K562 (cell line): Measurements from ENCODE around the gene NEDD8.

ENCODE experiments used
- RFX7 ChIP-seq: fragments of 250-450 bp; sonication (Bioruptor Pico); IDR thresholded peaks from 2 replicates; pipeline ENCODE4 v1.5.1; 2021; ENCODE audit warnings: mild to moderate bottlenecking
- TF ChIP-seq, protein P1 (sequence below), 2 experiments: fragments of 450-650 bp in 1 of 2; sonication (generic) in 1 of 2; formaldehyde crosslinking in 1 of 2; IDR thresholded peaks; 2 replicates each; pipeline versions ENCODE4 v1.7.1 to v1.9.0; 2016 to 2022; ENCODE audit warnings: inconsistent platforms in 1 of 2, mild to moderate bottlenecking in 1 of 2, missing genetic modification reagents in 1 of 2

DNA sequence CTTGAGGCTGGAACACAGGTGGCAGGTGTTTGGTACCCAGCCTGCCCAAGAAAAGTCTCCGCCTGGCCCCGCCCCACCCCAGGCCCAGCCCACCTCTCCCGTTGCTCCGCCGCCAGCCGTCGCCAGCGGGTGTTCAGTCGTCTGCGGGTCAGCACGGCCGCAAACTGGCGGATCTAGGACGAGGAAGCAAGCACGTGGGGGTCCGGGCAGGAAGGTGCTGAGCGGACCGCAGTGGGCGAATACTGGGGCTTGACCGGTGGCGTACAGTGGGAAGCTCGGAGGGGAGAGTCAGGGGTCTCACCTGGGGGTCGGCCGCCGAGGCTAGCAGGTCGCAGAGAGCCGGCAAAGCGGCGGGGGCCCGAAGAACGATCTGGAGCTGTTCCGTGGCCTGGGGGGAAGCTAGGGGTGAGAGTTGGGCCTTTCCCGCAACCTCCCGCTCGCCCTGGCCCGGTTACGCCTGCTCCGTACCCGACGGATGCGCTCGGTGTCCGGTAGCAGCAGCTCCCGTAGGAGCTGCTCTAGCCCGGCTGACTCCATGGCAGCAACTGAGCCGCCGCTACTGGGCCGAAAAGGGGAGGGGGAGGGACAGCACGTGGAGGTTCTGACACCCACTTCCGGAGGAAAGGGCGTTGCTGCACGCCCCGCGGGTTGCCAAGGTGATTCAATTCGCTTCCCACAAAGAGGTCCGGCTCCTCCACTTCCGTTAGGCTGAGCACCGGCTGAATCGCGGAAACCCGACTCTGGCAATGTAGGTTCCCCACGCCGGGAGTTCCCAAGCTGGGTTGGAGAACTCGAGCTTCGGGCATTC lies 43.7 kb downstream of the NEDD8 start, which contains the start of gene IPO4:
- TF ChIP-seq RFX7 (CRISPR knock-in tag), result no peak
- TF ChIP-seq, protein P1, sequence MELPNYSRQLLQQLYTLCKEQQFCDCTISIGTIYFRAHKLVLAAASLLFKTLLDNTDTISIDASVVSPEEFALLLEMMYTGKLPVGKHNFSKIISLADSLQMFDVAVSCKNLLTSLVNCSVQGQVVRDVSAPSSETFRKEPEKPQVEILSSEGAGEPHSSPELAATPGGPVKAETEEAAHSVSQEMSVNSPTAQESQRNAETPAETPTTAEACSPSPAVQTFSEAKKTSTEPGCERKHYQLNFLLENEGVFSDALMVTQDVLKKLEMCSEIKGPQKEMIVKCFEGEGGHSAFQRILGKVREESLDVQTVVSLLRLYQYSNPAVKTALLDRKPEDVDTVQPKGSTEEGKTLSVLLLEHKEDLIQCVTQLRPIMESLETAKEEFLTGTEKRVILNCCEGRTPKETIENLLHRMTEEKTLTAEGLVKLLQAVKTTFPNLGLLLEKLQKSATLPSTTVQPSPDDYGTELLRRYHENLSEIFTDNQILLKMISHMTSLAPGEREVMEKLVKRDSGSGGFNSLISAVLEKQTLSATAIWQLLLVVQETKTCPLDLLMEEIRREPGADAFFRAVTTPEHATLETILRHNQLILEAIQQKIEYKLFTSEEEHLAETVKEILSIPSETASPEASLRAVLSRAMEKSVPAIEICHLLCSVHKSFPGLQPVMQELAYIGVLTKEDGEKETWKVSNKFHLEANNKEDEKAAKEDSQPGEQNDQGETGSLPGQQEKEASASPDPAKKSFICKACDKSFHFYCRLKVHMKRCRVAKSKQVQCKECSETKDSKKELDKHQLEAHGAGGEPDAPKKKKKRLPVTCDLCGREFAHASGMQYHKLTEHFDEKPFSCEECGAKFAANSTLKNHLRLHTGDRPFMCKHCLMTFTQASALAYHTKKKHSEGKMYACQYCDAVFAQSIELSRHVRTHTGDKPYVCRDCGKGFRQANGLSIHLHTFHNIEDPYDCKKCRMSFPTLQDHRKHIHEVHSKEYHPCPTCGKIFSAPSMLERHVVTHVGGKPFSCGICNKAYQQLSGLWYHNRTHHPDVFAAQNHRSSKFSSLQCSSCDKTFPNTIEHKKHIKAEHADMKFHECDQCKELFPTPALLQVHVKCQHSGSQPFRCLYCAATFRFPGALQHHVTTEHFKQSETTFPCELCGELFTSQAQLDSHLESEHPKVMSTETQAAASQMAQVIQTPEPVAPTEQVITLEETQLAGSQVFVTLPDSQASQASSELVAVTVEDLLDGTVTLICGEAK (IDR thresholded peaks at IDR 0.05), result peak; percentile 99
- TF ChIP-seq, protein P1 (CRISPR knock-in tag; IDR thresholded peaks at IDR 0.05), result no peak
